Upper lobe of right lung (tissue), 1 donor: ENCODE results near the gene NAALADL2. TPM values are rescaled to one million over a fixed set of nuclear protein-coding genes. Genes with fewer than 3 reads are reported as not detected.

Source experiments
- ATAC-seq: fragments of 200-7000 bp; cut with Tn5 transposase; one replicate; pipeline ENCODE4 v1.9.1; 2020; ENCODE audit warnings: mild to moderate bottlenecking, moderate library complexity
- DNase-seq: peaks from one replicate; pipeline ENCODE4 v3.0.0-alpha.2; 2020
- H3K27ac ChIP-seq: fragments of 200-600 bp; one replicate; pipeline ENCODE4 v1.8.0; 2022
- H3K27me3 ChIP-seq: fragments of 200-600 bp; one replicate; pipeline ENCODE4 v1.8.0; 2022; ENCODE audit warnings: mild to moderate bottlenecking
- H3K36me3 ChIP-seq: fragments of 200-600 bp; one replicate; pipeline ENCODE4 v1.8.0; 2022
- H3K4me1 ChIP-seq: fragments of 200-600 bp; one replicate; pipeline ENCODE4 v1.8.0; 2022
- H3K4me3 ChIP-seq: fragments of 200-600 bp; one replicate; pipeline ENCODE4 v1.8.0; 2022; ENCODE audit warnings: mild to moderate bottlenecking
- H3K9me3 ChIP-seq: fragments of 200-600 bp; one replicate; pipeline ENCODE4 v1.8.0; 2022
- CTCF ChIP-seq: fragments of 200-600 bp; IDR thresholded peaks from one replicate; pipeline ENCODE4 v1.8.0; 2022; ENCODE audit warnings: antibody characterized with exemption
- intact Hi-C: fragments of 100-400 bp; cut with DNase I; formaldehyde crosslinking; loops from one replicate; pipeline ENCODE4 v1.11.0; 2022
- total RNA-seq: library from RNA; stranded (reverse); fragmentation: NEBNext Ultra II Directional; extraction: Animal tissue kit (Norgen Biotek cat#: 25700); gene quantifications from one replicate; pipeline ENCODE4 v1.2.1, GENCODE V29; 2021
- donor health status: DM: no; HTN: yes; CAD: no; lungs with severe emphysema.

NAALADL2 gene
- total RNA-seq, 1 donor from 2014 or later, result 8.5 TPM

- Histone ChIP-seq H3K36me3 (no peaks in the 10 kb centered on the region), H3K4me3 (no peak overlapping the region), H3K4me1 (no peaks in the 10 kb centered on the region), H3K27ac (no peak overlapping the region), H3K9me3 (no peaks in the 10 kb centered on the region), H3K27me3 (no peaks in the 10 kb centered on the region)
- peak; percentile 91 for ATAC-seq
- no peak for DNase-seq
- intact Hi-C loops, result no loop called here
- no peak for TF ChIP-seq CTCF
These were observed 32.5 kb downstream of the NAALADL2 start for GRCh38 chr3:174891524-174892203.

- Histone ChIP-seq H3K9me3 (no peaks in the 10 kb centered on the region), H3K27ac (no peak overlapping the region), H3K4me3 (no peak overlapping the region), H3K27me3 (no peaks in the 10 kb centered on the region), H3K36me3 (no peaks in the 10 kb centered on the region), H3K4me1 (no peaks in the 10 kb centered on the region)
- ATAC-seq (no peak), DNase-seq (no peak)
- intact Hi-C loops, result no loop called here
- TF ChIP-seq CTCF, result no peak
These were observed 47.9 kb downstream of the NAALADL2 start for GRCh38 chr3:174907027-174907426.

GRCh38 chr3:174907628-174908407, 48.7 kb downstream of the NAALADL2 start:
- ATAC-seq, result peak; percentile 82
- no peak for TF ChIP-seq CTCF
- Histone ChIP-seq H3K27ac (peak overlapping the region; percentile 0), H3K27me3 (no peaks in the 10 kb centered on the region), H3K36me3 (no peaks in the 10 kb centered on the region), H3K4me1 (no peaks in the 10 kb centered on the region), H3K9me3 (no peaks in the 10 kb centered on the region), H3K4me3 (no peak overlapping the region)
- intact Hi-C loops, result no loop called here
- DNase-seq, result no peak

- Histone ChIP-seq H3K9me3 (no peaks in the 10 kb centered on the region), H3K27ac (no peak overlapping the region), H3K4me1 (no peaks in the 10 kb centered on the region), H3K4me3 (no peak overlapping the region), H3K36me3 (no peaks in the 10 kb centered on the region), H3K27me3 (no peaks in the 10 kb centered on the region)
- intact Hi-C loops, result no loop called here
- no peak for DNase-seq
- ATAC-seq, result no peak
- no peak for TF ChIP-seq CTCF
These were observed 72.6 kb downstream of the NAALADL2 start for GRCh38 chr3:174931473-174932353.

GRCh38 chr3:174936590-174936989, 77.5 kb downstream of the NAALADL2 start:
- Histone ChIP-seq H3K4me3 (no peak overlapping the region), H3K27me3 (no peaks in the 10 kb centered on the region), H3K36me3 (no peaks in the 10 kb centered on the region), H3K27ac (no peak overlapping the region), H3K9me3 (no peaks in the 10 kb centered on the region), H3K4me1 (no peaks in the 10 kb centered on the region)
- no peak for ATAC-seq
- intact Hi-C loops, result no loop called here
- DNase-seq, result no peak
- no peak for TF ChIP-seq CTCF
